H1 (cell line): ENCODE measurements around the gene MBOAT2. TPM values are rescaled to one million over a fixed set of nuclear protein-coding genes. Genes with fewer than 3 reads are reported as not detected.

Source experiments
- CTCF ChIA-PET: fragments of 300-600 bp; sonication (Branson Sonifier 250); formaldehyde crosslinking; loops from one replicate; lab custom pipeline; 2021; ENCODE audit not compliant: partially characterized antibody; lab: Charles Lee
- POLR2A ChIA-PET: fragments of 300-600 bp; sonication (Branson Sonifier 250); formaldehyde crosslinking; loops from one replicate; lab custom pipeline; 2021; ENCODE audit warnings: inconsistent platforms; ENCODE audit not compliant: partially characterized antibody; lab: Charles Lee
- DNase-seq, 2 experiments: peaks; one replicate each; pipeline versions ENCODE4 v3.0.0 to v3.0.0-alpha.2; 2010 to 2022; ENCODE audit warnings: low spot score in 2 of 2, low read depth in 1 of 2, mixed read lengths in 1 of 2
- FAIRE-seq: peaks from 2 replicates; lab custom pipeline; 2011; peaks lifted over from hg19 to GRCh38; lab: Jason Lieb, UNC
- H2AFZ ChIP-seq: 2 replicates; pipeline ENCODE4 v1.8.1; 2012; ENCODE audit warnings: low read length, inconsistent platforms
- H2AK5ac ChIP-seq: 2 replicates; pipeline ENCODE4 v1.6.1; 2013; ENCODE audit warnings: low read depth, low read length
- H2BK120ac ChIP-seq: replicated peaks from 2 replicates; pipeline ENCODE3; 2013; ENCODE audit warnings: low read depth, low read length, inconsistent platforms
- H2BK12ac ChIP-seq: 2 replicates; pipeline ENCODE4 v1.6.1; 2013; ENCODE audit warnings: low read depth, low read length
- H2BK15ac ChIP-seq: 2 replicates; pipeline ENCODE4 v1.6.1; 2013; ENCODE audit warnings: low read length
- H2BK20ac ChIP-seq: 2 replicates; pipeline ENCODE4 v1.6.1; 2013; ENCODE audit warnings: low read length
- H2BK5ac ChIP-seq: 2 replicates; pipeline ENCODE4 v1.6.1; 2013; ENCODE audit warnings: low read depth, low read length
- H3K14ac ChIP-seq: 2 replicates; pipeline ENCODE4 v1.6.1; 2013; ENCODE audit warnings: inconsistent platforms; ENCODE audit not compliant: insufficient read length
- H3K18ac ChIP-seq: 2 replicates; pipeline ENCODE4 v1.6.1; 2013; ENCODE audit warnings: low read length; ENCODE audit errors: extremely low read depth
- H3K23ac ChIP-seq: 2 replicates; pipeline ENCODE4 v1.6.1; 2013; ENCODE audit warnings: inconsistent platforms; ENCODE audit not compliant: insufficient read length
- H3K23me2 ChIP-seq: 2 replicates; pipeline ENCODE4 v1.6.1; 2013; ENCODE audit warnings: low read depth, low read length
- H3K27ac ChIP-seq: 2 replicates; pipeline ENCODE4 v1.6.1; 2011; ENCODE audit warnings: low read depth, low read length, inconsistent platforms
- H3K27me3 ChIP-seq, 4 experiments: replicated peaks in 1 of 4; 1 replicate in 1 of 4; 2 replicates in 3 of 4; pipeline versions ENCODE4 v1.6.1 to v1.8.1; 2011 to 2013; ENCODE audit warnings: low read length in 3 of 4, mild to moderate bottlenecking in 3 of 4, inconsistent platforms in 2 of 4, mixed read lengths in 2 of 4, moderate library complexity in 1 of 4; ENCODE audit not compliant: control insufficient read depth in 3 of 4, insufficient read depth in 3 of 4; ENCODE audit errors: extremely low read depth in 1 of 4
- H3K36me3 ChIP-seq, 4 experiments: 2 replicates each; pipeline versions ENCODE4 v1.6.1 to v1.8.1; 2011 to 2013; ENCODE audit warnings: mild to moderate bottlenecking in 4 of 4, low read length in 3 of 4, moderate library complexity in 2 of 4, control low read depth in 1 of 4, inconsistent platforms in 1 of 4; ENCODE audit not compliant: insufficient read depth in 4 of 4, control insufficient read depth in 2 of 4
- H3K4ac ChIP-seq: replicated peaks from 2 replicates; pipeline ENCODE3; 2013; ENCODE audit warnings: low read length, low read depth, mixed read lengths, inconsistent platforms; ENCODE audit not compliant: insufficient read length
- H3K4me1 ChIP-seq, 4 experiments: replicated peaks in 1 of 4; 1 replicate in 1 of 4; 2 replicates in 3 of 4; pipeline versions ENCODE4 v1.6.1 to v1.8.1; 2011 to 2013; ENCODE audit warnings: low read length in 3 of 4, inconsistent platforms in 2 of 4, mixed read lengths in 1 of 4; ENCODE audit not compliant: insufficient read depth in 4 of 4, control insufficient read depth in 3 of 4
- H3K4me2 ChIP-seq, 2 experiments: 2 replicates each; pipeline versions ENCODE4 v1.6.1 to v1.8.1; 2011 to 2013; ENCODE audit warnings: low read depth in 2 of 2, low read length in 2 of 2, control low read depth in 1 of 2, inconsistent platforms in 1 of 2, mild to moderate bottlenecking in 1 of 2; ENCODE audit not compliant: insufficient read depth in 1 of 2
- H3K4me3 ChIP-seq, 4 experiments: fragments of 200-600, 300-600 bp in 1 of 4; sonication (generic), shearing (Covaris generic), sonication (Bioruptor Twin) in 1 of 4; 2 replicates each; pipeline versions ENCODE4 v1.5.1 to v1.8.1; 2011 to 2016; ENCODE audit warnings: low read length in 4 of 4, low read depth in 3 of 4, control low read depth in 2 of 4, inconsistent platforms in 2 of 4, mild to moderate bottlenecking in 2 of 4, mixed read lengths in 1 of 4, moderate library complexity in 1 of 4; ENCODE audit not compliant: insufficient read depth in 2 of 4; ENCODE audit errors: extremely low read depth in 1 of 4
- H3K56ac ChIP-seq: replicated peaks from 2 replicates; pipeline ENCODE3; 2013; ENCODE audit warnings: low read depth, mild to moderate bottlenecking, mixed read lengths, low read length, inconsistent platforms; ENCODE audit not compliant: insufficient read length
- H3K79me1 ChIP-seq: 2 replicates; pipeline ENCODE4 v1.6.1; 2013; ENCODE audit warnings: low read depth, low read length, control low read depth
- H3K79me2 ChIP-seq, 2 experiments: 2 replicates each; pipeline versions ENCODE4 v1.6.1 to v1.8.1; 2012 to 2013; ENCODE audit warnings: low read length in 2 of 2, mild to moderate bottlenecking in 2 of 2, inconsistent platforms in 1 of 2; ENCODE audit not compliant: insufficient read depth in 2 of 2, control insufficient read depth in 1 of 2
- H3K9ac ChIP-seq, 4 experiments: replicated peaks in 1 of 4; 1 replicate in 1 of 4; 2 replicates in 3 of 4; pipeline versions ENCODE4 v1.6.1 to v1.8.1; 2011 to 2013; ENCODE audit warnings: low read depth in 3 of 4, low read length in 3 of 4, control low read depth in 2 of 4, mild to moderate bottlenecking in 2 of 4, moderate library complexity in 2 of 4, inconsistent platforms in 1 of 4; ENCODE audit errors: extremely low read depth in 1 of 4
- H3K9me3 ChIP-seq, 2 experiments: 2 replicates each; pipeline versions ENCODE4 v1.6.1 to v1.8.1; 2012 to 2013; ENCODE audit warnings: mild to moderate bottlenecking in 2 of 2, moderate library complexity in 2 of 2, control low read depth in 1 of 2, inconsistent platforms in 1 of 2, low read depth in 1 of 2, low read length in 1 of 2, mixed read lengths in 1 of 2; ENCODE audit not compliant: insufficient read depth in 2 of 2
- H4K20me1 ChIP-seq, 2 experiments: replicated peaks in 1 of 2; 2 replicates each; pipeline versions ENCODE3 to v1.8.1; 2011 to 2013; ENCODE audit warnings: inconsistent platforms in 2 of 2, low read length in 2 of 2, mild to moderate bottlenecking in 1 of 2; ENCODE audit not compliant: insufficient read depth in 2 of 2, control insufficient read depth in 1 of 2
- H4K5ac ChIP-seq: 2 replicates; pipeline ENCODE4 v1.6.1; 2013; ENCODE audit warnings: low read length, low read depth, mixed read lengths, inconsistent platforms; ENCODE audit not compliant: insufficient read length
- H4K8ac ChIP-seq: 2 replicates; pipeline ENCODE4 v1.8.0; 2013; ENCODE audit warnings: mild to moderate bottlenecking, moderate library complexity, low read length, inconsistent platforms; ENCODE audit not compliant: insufficient read depth; ENCODE audit errors: extremely low read depth
- H4K91ac ChIP-seq: replicated peaks from 2 replicates; pipeline ENCODE3; 2013; ENCODE audit warnings: low read length, mixed read lengths, inconsistent platforms; ENCODE audit not compliant: insufficient read length
- CREB1 ChIP-seq: IDR thresholded peaks from 2 replicates; pipeline ENCODE4 v1.6.1; 2012; ENCODE audit warnings: inconsistent platforms
- GTF2F1 ChIP-seq: IDR thresholded peaks from 2 replicates; pipeline ENCODE4 v1.6.1; 2012; ENCODE audit warnings: low read depth, low read length, improper control_type of control experiment, borderline replicate concordance
- HDAC2 ChIP-seq, 2 experiments: fragments of 300-600 bp in 1 of 2; sonication (generic) in 1 of 2; IDR thresholded peaks; 2 replicates each; pipeline ENCODE4 v1.6.1; 2011 to 2012; ENCODE audit warnings: low read depth in 2 of 2, low read length in 2 of 2, mild to moderate bottlenecking in 2 of 2, moderate library complexity in 2 of 2, borderline replicate concordance in 1 of 2, inconsistent platforms in 1 of 2
- NANOG ChIP-seq: IDR thresholded peaks from 2 replicates; pipeline ENCODE4 v1.6.1; 2011; ENCODE audit warnings: low read length, low read depth, mild to moderate bottlenecking, inconsistent platforms; ENCODE audit not compliant: insufficient read depth, poor library complexity, severe bottlenecking
- RFX5 ChIP-seq: IDR thresholded peaks from 2 replicates; pipeline ENCODE4 v1.6.1; 2011; ENCODE audit warnings: low read depth, low read length, improper control_type of control experiment, borderline replicate concordance
- RXRA ChIP-seq: IDR thresholded peaks from 2 replicates; pipeline ENCODE4 v1.6.1; 2011; ENCODE audit warnings: low read depth, mild to moderate bottlenecking, low read length, moderate library complexity; ENCODE audit not compliant: insufficient read depth
- SP1 ChIP-seq: IDR thresholded peaks from 2 replicates; pipeline ENCODE4 v1.6.1; 2011; ENCODE audit warnings: low read depth, low read length
- SUZ12 ChIP-seq: fragments of 200-600 bp; sonication (generic); IDR thresholded peaks from 2 replicates; pipeline ENCODE4 v1.6.1; 2012; ENCODE audit warnings: mild to moderate bottlenecking, inconsistent platforms, low read length, moderate library complexity, mixed read lengths
- TEAD4 ChIP-seq: IDR thresholded peaks from 2 replicates; pipeline ENCODE4 v1.6.1; 2012; ENCODE audit warnings: low read depth, low read length, inconsistent platforms, mixed read lengths
- USF2 ChIP-seq: IDR thresholded peaks from 2 replicates; pipeline ENCODE4 v1.6.1; 2011; ENCODE audit warnings: low read length, improper control_type of control experiment
- YY1 ChIP-seq: IDR thresholded peaks from 2 replicates; pipeline ENCODE4 v1.6.1; 2011; ENCODE audit warnings: low read depth, mild to moderate bottlenecking, low read length
- ZNF274 ChIP-seq: IDR thresholded peaks from 2 replicates; pipeline ENCODE4 v1.7.0; 2012; ENCODE audit warnings: low read length, borderline replicate concordance; ENCODE audit errors: extremely low read depth
- whole genome bisulfite sequencing, 2 experiments: shearing (Covaris generic) in 1 of 2; methylation state at CpG; one replicate each; pipeline versions ENCODE4 v1.1.6 to v1.1.7; 2013 to 2015; ENCODE audit warnings: low lambda C conversion rate in 2 of 2, mixed read lengths in 2 of 2, inconsistent platforms in 1 of 2, low coverage in 1 of 2, missing lambda C conversion rate in 1 of 2; ENCODE audit not compliant: insufficient replicate concordance in 2 of 2, insufficient coverage in 1 of 2, insufficient read length in 1 of 2; ENCODE audit errors: extremely low coverage in 1 of 2, missing lambda C conversion rate in 1 of 2; 5-methylcytosine and 5-hydroxymethylcytosine counted together
- polyA plus RNA-seq, 7 experiments: library from polyadenylated mRNA; depleted of rRNA in 3 of 7; stranded (reverse) in 5 of 7; unstranded in 2 of 7; fragments of >200 nt in 5 of 7; fragments of 200-250 nt in 2 of 7; gene quantifications; 1 replicate in 5 of 7; 2 replicates in 1 of 7; 4 replicates in 1 of 7; pipeline versions ENCODE4 v1.2.1 to v1.2.3, GENCODE V29; 2011 to 2013; ENCODE audit warnings: missing spikeins in 2 of 7, mixed read lengths in 2 of 7
- total RNA-seq: library from RNA; stranded (reverse); fragmentation: NEBNext Ultra II Directional; extraction: Animal tissue kit (Norgen Biotek cat#: 25700); gene quantifications from 2 replicates; pipeline ENCODE4 v1.2.1, GENCODE V29; 2021

The MBOAT2 gene
- total and polyA plus RNA-seq, 2 of the 8 experiments (the other 6 are each of a cell fraction or from before 2014, with no cell fraction given) = 11.2 to 23.4 TPM

- no peak overlapping the region for H2BK20ac ChIP-seq
- H3K79me2 ChIP-seq = no peaks in the 10 kb centered on the region
- no peak overlapping the region for H3K27ac ChIP-seq
- H3K4me2 ChIP-seq = no peak overlapping the region
- H2AK5ac ChIP-seq = no peak overlapping the region
- no peaks in the 10 kb centered on the region for H3K23me2 ChIP-seq
- H3K9ac ChIP-seq = no peak overlapping the region
- H3K4ac ChIP-seq = no peak overlapping the region
- ChIA-PET POLR2A (interaction anchor here (1.1 kb wide), 1 partner anchor 10 kb away, joined by 3 read pairs; no protein-coding TSS in a partner anchor), CTCF (interaction anchor here (1.5 kb wide), 1 partner anchor 29 kb away, joined by 3 read pairs; no protein-coding TSS in a partner anchor)
- no peak overlapping the region for H3K4me3 ChIP-seq
- no peaks in the 10 kb centered on the region for H3K36me3 ChIP-seq
- H2BK12ac ChIP-seq = no peak overlapping the region
- H4K91ac ChIP-seq = no peak overlapping the region
- H2AFZ ChIP-seq = no peak overlapping the region
- H3K23ac ChIP-seq = no peak overlapping the region
- FAIRE-seq (no peak), DNase-seq (no peak)
- 78% methylated on average over 3 of the region's 3 CpGs; no CpG with 5 or more reads in 1 of the 2 experiments for WGBS, 2 experiments
- no peak overlapping the region for H3K14ac ChIP-seq
- H3K18ac ChIP-seq = no peak overlapping the region
- H4K5ac ChIP-seq = no peak overlapping the region
- TF ChIP-seq ZNF274 (no peak), HDAC2 (IDR thresholded peaks at IDR 0.05; ENCODE audit: borderline replicate concordance in 1 of 2, low read depth in 2 of 2, low read length in 2 of 2) (no peak), TEAD4 (no peak), RXRA (no peak), SP1 (no peak), GTF2F1 (no peak), YY1 (no peak), RFX5 (no peak), SUZ12 (no peak), CREB1 (no peak), NANOG (no peak), USF2 (no peak)
- H3K27me3 ChIP-seq = no peaks in the 10 kb centered on the region
- H4K20me1 ChIP-seq = no peaks in the 10 kb centered on the region
- no peak overlapping the region for H2BK120ac ChIP-seq
- no peak overlapping the region for H4K8ac ChIP-seq
- H3K56ac ChIP-seq = no peak overlapping the region
- H2BK5ac ChIP-seq = no peak overlapping the region
- no peak overlapping the region for H2BK15ac ChIP-seq
- no peaks in the 10 kb centered on the region for H3K79me1 ChIP-seq
- no peaks in the 10 kb centered on the region for H3K9me3 ChIP-seq
- no peaks in the 10 kb centered on the region for H3K4me1 ChIP-seq
These were observed 12.5 kb upstream of the MBOAT2 start for GRCh38 chr2:9015998-9016397.
